Activated gamma-delta T cell treated with Interleukin-2 at 50 U/mL for 16 hours (primary cell): ENCODE data around the gene CNPY1.

Experiments
- DNase-seq: peaks from one replicate; pipeline ENCODE4 v3.0.0-alpha.2; 2020

The CNPY1 gene

GRCh38 chr7:155509359-155509724, 37.0 kb downstream of the CNPY1 start:
- DNase-seq: no peak

- DNase-seq: no peak
These were observed 37.7 kb downstream of the CNPY1 start for GRCh38 chr7:155508376-155509358.

GRCh38 chr7:155507576-155507975, 38.8 kb downstream of the CNPY1 start:
- DNase-seq: no peak

GRCh38 chr7:155506854-155507337, 39.5 kb downstream of the CNPY1 start:
- no peak for DNase-seq

GRCh38 chr7:155505422-155505793, 41.0 kb downstream of the CNPY1 start:
- DNase-seq: no peak

GRCh38 chr7:155497149-155497901, 49.0 kb downstream of the CNPY1 start:
- no peak for DNase-seq

- DNase-seq: no peak
These were observed 49.9 kb downstream of the CNPY1 start for GRCh38 chr7:155496267-155497005.

- DNase-seq: no peak
These were observed 50.7 kb downstream of the CNPY1 start for GRCh38 chr7:155495440-155496248.

- DNase-seq: no peak
These were observed 51.8 kb downstream of the CNPY1 start for GRCh38 chr7:155494551-155494950.

- DNase-seq: no peak
These were observed 52.4 kb downstream of the CNPY1 start for GRCh38 chr7:155493744-155494538.

- no peak for DNase-seq
These were observed 54.5 kb downstream of the CNPY1 start for GRCh38 chr7:155491812-155492211.

GRCh38 chr7:155490697-155491628, 55.4 kb downstream of the CNPY1 start:
- DNase-seq: peak; percentile 28

- DNase-seq: no peak
These were observed 56.3 kb downstream of the CNPY1 start for GRCh38 chr7:155489862-155490696.

GRCh38 chr7:155489158-155489840, 57.1 kb downstream of the CNPY1 start:
- no peak for DNase-seq

- DNase-seq: no peak
These were observed 57.8 kb downstream of the CNPY1 start for GRCh38 chr7:155488483-155489127.

GRCh38 chr7:155487509-155488482, 58.6 kb downstream of the CNPY1 start:
- no peak for DNase-seq
